OCI-LY7 (cell line): ENCODE results near the gene SPRN.

ENCODE experiments used
- CTCF ChIP-seq: fragments of 200-600 bp; sonication (generic); conservative IDR thresholded peaks from 2 replicates; pipeline ENCODE4 v1.5.1; 2014; ENCODE audit warnings: mild to moderate bottlenecking, antibody characterized with exemption, low read length, moderate library complexity, mixed read lengths
- EZH2phosphoT487 ChIP-seq: fragments of 200-600 bp; sonication (generic); IDR thresholded peaks from 2 replicates; pipeline ENCODE4 v1.6.1; 2018; ENCODE audit warnings: low read depth, borderline replicate concordance, mild to moderate bottlenecking, mixed run types, antibody characterized with exemption, low read length, moderate library complexity, mixed read lengths

- no peak for TF ChIP-seq EZH2phosphoT487
- no peak for TF ChIP-seq CTCF
These were observed 23.7 kb upstream of the SPRN start for GRCh38 chr10:133448120-133448519.
